AG04449 (cell line): Measurements from ENCODE around the gene SPEG.

Experiments used
- CTCF ChIA-PET: fragments of 350-600 bp; formaldehyde crosslinking; extraction: SDS; loops from one replicate; lab custom pipeline; 2021; ENCODE audit warnings: antibody characterized with exemption; lab: Yijun Ruan, JAX
- POLR2A ChIA-PET: fragments of 400-600, 350-600 bp; formaldehyde crosslinking; extraction: SDS; loops from one replicate; lab custom pipeline; 2020; ENCODE audit warnings: antibody characterized with exemption, inconsistent platforms; lab: Yijun Ruan, JAX
- DNase-seq: peaks from one replicate; pipeline ENCODE4 v3.0.0-alpha.2; 2010; ENCODE audit warnings: low read depth, low spot score
- H3K4me3 ChIP-seq: 2 replicates; pipeline ENCODE4 v1.5.1; 2011; ENCODE audit warnings: low read depth, mild to moderate bottlenecking, control low read depth, low read length
- TF ChIP-seq, protein P1 (sequence below): IDR thresholded peaks from one replicate; pipeline ENCODE4 v1.5.1; 2011; ENCODE audit warnings: mild to moderate bottlenecking, moderate library complexity, low read length, control low read depth, inconsistent platforms; ENCODE audit not compliant: insufficient read depth; ENCODE audit errors: missing control alignments

The SPEG gene

DNA sequence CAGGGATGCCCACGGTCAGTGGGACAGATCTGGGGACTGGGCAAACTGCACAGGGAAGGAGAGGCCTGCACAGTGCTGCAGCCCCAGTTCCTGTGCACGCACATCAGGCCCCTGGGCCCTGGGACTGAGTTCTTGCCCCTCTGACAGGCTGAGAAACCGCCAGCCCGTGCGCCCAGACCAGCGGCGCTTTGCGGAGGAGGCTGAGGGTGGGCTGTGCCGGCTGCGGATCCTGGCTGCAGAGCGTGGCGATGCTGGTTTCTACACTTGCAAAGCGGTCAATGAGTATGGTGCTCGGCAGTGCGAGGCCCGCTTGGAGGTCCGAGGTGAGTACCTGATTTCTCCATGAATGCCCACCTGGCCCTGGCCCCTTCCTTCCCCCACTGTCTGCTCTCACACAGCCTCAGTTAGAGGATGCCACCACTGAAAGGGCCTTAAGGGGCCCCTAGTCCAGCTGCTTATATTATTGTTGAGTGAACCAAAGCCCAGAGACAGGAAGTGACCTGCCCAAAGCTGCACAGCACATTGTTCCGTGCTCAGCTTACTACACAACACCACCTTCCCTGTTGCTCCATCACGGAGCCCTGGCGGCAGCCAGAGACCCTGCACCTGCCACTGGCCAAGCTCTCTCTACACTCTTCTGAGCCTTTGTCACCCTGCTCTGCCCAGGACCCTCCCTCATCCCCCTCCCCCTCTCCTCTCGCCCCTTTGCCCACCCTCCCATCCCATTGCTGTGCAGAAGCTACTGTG is 29.8 kb downstream of the SPEG start:
- ChIA-PET POLR2A (interaction anchor here (1.1 to 1.4 kb wide), 2 partner anchors 11 to 20 kb away, joined by 3 to 4 read pairs; no protein-coding TSS in a partner anchor), CTCF (interaction anchor here (1.2 to 14.5 kb wide), 6 partner anchors 9 to 66 kb away, joined by 3 to 238 read pairs (median 9); a partner anchor contains a TSS)
- DNase-seq, result no peak
- H3K4me3 ChIP-seq, result no peak overlapping the region
- TF ChIP-seq, protein P1, sequence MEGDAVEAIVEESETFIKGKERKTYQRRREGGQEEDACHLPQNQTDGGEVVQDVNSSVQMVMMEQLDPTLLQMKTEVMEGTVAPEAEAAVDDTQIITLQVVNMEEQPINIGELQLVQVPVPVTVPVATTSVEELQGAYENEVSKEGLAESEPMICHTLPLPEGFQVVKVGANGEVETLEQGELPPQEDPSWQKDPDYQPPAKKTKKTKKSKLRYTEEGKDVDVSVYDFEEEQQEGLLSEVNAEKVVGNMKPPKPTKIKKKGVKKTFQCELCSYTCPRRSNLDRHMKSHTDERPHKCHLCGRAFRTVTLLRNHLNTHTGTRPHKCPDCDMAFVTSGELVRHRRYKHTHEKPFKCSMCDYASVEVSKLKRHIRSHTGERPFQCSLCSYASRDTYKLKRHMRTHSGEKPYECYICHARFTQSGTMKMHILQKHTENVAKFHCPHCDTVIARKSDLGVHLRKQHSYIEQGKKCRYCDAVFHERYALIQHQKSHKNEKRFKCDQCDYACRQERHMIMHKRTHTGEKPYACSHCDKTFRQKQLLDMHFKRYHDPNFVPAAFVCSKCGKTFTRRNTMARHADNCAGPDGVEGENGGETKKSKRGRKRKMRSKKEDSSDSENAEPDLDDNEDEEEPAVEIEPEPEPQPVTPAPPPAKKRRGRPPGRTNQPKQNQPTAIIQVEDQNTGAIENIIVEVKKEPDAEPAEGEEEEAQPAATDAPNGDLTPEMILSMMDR, result no peak

DNA sequence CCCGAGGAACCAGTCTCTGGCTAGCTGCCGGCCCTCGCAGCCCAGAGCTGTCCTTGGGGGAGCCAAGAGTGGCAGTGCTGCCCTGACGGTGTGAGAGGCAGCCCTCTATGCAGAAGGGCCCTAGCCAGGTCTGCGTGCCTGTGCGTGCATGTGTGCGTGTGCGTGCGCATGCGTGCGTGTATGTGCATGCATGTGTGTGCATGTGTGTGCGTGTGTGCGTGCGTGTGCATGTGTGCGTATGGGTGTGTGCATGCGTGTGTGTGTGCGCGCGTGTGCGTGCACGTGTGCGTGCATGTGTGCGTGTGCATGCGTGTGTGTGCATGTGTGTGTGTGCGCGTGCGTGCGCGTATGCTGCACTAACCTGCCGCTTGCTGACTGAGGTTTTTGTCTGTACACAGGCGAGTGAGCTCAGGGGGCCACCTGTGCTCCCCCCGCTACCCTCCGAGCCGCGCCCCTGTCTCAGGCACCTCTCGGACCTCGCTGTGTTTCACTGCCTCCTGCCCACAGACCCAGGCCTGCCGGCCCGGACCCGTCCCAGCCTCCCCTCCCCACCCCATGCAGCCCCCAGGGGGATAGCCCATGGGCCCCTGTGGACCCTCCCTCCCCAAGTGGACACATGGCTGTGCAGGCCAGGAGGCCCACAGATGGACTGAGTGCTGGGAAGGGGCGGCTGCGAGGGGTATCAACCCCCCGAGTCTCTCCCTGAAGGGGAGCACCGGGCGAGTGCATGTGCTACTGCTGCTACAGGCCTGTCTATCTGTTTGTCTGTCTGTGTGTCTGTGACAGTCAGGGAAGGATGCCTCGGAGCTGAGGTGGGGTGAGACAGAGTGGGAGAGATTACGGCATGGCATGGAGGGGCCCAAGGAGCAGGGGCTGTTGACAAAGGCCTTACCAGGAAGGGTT is 31.3 kb downstream of the SPEG start:
- TF ChIP-seq, protein P1, result no peak
- no peak overlapping the region for H3K4me3 ChIP-seq
- no peak for DNase-seq
- POLR2A ChIA-PET, result interaction anchor here (0.6 kb wide), 1 partner anchor 13 kb away, joined by 3 read pairs; no protein-coding TSS in a partner anchor
- CTCF ChIA-PET, result interaction anchor here (1.3 to 14.5 kb wide), 6 partner anchors 7 to 63 kb away, joined by 3 to 238 read pairs (median 104); no protein-coding TSS in a partner anchor

DNA sequence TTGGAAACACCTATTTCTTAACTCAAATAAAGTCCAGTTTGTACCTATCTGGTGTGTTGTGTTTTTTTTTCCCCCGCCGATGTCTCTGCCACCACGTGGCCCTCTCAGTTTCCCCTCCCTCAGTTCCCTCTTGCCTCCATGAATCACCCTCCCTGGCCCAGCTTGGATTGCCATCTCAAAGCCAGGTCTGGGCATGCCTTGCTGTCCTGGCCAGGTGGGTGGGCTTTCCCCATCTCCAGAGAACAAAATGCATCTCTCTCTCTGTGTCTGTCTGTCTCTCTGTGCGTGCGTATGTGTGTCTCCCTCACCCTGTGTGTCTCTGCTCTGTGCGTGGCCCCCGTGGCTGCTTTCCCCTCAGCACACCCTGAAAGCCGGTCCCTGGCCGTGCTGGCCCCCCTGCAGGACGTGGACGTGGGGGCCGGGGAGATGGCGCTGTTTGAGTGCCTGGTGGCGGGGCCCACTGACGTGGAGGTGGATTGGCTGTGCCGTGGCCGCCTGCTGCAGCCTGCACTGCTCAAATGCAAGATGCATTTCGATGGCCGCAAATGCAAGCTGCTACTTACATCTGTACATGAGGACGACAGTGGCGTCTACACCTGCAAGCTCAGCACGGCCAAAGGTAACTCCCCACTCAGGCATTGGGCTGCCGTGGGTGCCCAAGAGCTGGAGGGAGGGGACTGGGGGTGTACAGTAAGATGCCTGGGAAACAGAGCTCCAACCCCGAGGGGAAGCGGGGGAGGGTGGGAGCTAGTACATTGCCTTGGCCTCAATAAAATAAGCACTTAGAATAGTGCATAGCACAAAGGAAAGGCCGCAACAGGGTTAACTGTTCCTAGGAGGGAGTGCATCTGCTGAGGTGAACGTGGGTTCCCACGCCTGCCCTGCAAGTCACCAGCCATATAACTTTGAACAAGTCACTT is 32.4 kb downstream of the SPEG start:
- no peak overlapping the region for H3K4me3 ChIP-seq
- POLR2A ChIA-PET, result interaction anchor here (1.0 to 2.1 kb wide), 2 partner anchors 11 to 31 kb away, joined by 3 to 7 read pairs; partner anchors contain the start of gene GMPPA
- no peak for DNase-seq
- TF ChIP-seq, protein P1, result no peak
- CTCF ChIA-PET, result interaction anchor here (0.9 to 21.1 kb wide), 7 partner anchors 8 to 64 kb away, joined by 3 to 513 read pairs (median 29); partner anchors contain the start of gene GMPPA

DNA sequence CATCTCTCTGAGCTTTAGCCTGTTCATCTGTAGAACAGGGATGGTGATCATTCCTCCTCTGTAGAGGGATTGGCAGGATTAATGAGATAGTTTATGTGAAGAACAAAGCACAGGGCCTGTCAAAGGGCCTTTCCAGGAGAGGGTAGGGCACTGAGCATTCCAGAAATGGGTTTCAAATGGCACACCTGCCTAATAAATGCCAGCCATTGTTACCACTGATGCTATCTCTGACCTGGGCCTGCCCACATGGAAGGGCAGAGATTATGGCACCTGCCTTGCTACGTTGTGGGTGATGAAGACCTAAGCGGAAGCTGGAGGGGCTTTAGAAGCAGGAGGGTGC is 33.1 kb downstream of the SPEG start:
- POLR2A ChIA-PET, result interaction anchor here (0.6 to 2.1 kb wide), 3 partner anchors 12 to 30 kb away, joined by 3 to 7 read pairs (median 3); partner anchors contain the start of gene GMPPA
- CTCF ChIA-PET, result interaction anchor here (0.6 to 21.1 kb wide), 8 partner anchors 9 to 64 kb away, joined by 3 to 513 read pairs (median 20); partner anchors contain the start of gene GMPPA
- DNase-seq, result no peak
- TF ChIP-seq, protein P1, result no peak
- no peak overlapping the region for H3K4me3 ChIP-seq

DNA sequence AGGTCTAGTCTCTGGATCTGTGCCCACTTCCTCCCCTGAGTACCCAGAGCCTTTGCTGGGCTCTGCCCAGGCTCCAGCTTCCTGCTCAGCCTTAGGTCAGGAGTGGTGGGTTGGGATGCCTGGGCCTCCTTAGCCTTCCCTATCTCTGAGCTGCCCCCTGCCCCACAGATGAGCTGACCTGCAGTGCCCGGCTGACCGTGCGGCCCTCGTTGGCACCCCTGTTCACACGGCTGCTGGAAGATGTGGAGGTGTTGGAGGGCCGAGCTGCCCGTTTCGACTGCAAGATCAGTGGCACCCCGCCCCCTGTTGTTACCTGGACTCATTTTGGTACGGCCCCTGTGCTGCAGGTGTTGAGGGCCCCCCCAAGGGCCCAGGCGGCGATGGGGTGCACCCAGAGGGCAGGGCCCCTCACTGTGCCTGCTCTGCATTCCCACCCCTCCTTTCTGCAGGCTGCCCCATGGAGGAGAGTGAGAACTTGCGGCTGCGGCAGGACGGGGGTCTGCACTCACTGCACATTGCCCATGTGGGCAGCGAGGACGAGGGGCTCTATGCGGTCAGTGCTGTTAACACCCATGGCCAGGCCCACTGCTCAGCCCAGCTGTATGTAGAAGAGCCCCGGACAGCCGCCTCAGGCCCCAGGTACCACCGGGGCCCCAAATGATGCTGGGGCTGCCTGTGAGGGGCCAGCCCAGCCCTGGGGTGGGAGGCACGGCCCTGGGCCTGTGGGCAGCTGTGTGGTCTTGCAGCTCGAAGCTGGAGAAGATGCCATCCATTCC is 34.0 kb downstream of the SPEG start:
- CTCF ChIA-PET, result interaction anchor here (0.6 to 21.1 kb wide), 12 partner anchors 8 to 65 kb away, joined by 3 to 513 read pairs (median 4); partner anchors contain the start of gene GMPPA
- POLR2A ChIA-PET, result interaction anchor here (0.6 to 2.1 kb wide), 10 partner anchors 8 to 94 kb away, joined by 3 to 7 read pairs (median 3); partner anchors contain the start of genes DNPEP and GMPPA
- TF ChIP-seq, protein P1, result no peak
- no peak for DNase-seq
- H3K4me3 ChIP-seq, result no peak overlapping the region
